Mesenteric fat pad (tissue), 1 donor: Measurements from ENCODE around the gene JUN. TPM values are rescaled to one million over a fixed set of nuclear protein-coding genes. Genes with fewer than 3 reads are reported as not detected.

Source experiments
- DNase-seq: peaks from one replicate; pipeline ENCODE4 v3.0.0-alpha.2; 2020; ENCODE audit warnings: low spot score
- total RNA-seq: library from RNA; stranded (reverse); fragmentation: NEBNext Ultra II Directional; extraction: Animal tissue kit (Norgen Biotek cat#: 25700); gene quantifications from one replicate; pipeline ENCODE4 v1.2.1, GENCODE V29; 2021
- donor health status: DM: yes; HTN: yes; CAD: no.

Gene JUN
- total RNA-seq, 1 donor from 2014 or later, result 298 TPM

GRCh38 chr1:58764294-58764978, 19.4 kb downstream of the JUN start:
- no peak for DNase-seq

- no peak for DNase-seq
Measured at GRCh38 chr1:58763214-58763613, 20.6 kb downstream of the JUN start.

DNA sequence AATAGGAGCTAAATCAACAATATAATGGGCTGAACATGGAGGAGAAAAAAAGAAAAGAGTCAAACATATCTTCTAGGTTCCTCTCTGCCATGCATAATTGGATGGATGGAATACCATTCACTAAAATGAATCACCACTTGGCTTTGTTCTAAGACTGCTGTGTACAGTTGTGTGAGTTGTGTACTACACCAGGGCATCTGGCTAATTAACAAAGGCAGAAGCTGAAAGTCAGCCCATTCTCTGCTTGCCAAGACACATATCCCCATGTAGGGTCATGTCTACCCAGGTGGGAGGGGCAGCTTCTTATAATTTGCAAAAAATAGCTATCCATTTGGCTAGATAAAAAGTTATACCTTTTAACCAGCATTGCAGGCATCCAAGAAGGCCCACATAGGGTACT, 21.0 kb downstream of the JUN start:
- DNase-seq, result no peak

DNA sequence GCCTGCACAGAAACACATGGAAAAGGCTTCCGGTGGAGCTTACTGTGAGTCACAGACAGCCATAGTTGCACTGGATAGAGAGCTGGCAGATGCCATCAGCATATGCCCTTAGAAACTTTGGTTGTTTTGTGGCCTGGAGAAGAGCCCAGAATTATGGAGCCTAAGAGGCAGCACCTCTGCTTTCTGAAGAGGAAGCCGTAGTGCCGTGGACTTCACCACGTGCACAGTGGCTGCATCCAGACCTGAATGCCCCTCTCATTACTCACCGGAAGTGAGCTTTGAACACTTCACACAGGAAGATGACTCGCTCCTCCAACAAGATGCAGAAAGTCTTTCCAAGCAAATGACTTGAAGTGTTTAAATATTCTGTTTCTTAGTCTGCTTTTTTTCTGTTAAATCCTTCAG, 28.4 kb downstream of the JUN start:
- DNase-seq, result no peak

GRCh38 chr1:58754683-58755467, 29.0 kb downstream of the JUN start:
- no peak for DNase-seq

GRCh38 chr1:58754073-58754613, 29.7 kb downstream of the JUN start:
- no peak for DNase-seq

- DNase-seq, result no peak
Measured at GRCh38 chr1:58753431-58753866, 30.4 kb downstream of the JUN start.

DNA sequence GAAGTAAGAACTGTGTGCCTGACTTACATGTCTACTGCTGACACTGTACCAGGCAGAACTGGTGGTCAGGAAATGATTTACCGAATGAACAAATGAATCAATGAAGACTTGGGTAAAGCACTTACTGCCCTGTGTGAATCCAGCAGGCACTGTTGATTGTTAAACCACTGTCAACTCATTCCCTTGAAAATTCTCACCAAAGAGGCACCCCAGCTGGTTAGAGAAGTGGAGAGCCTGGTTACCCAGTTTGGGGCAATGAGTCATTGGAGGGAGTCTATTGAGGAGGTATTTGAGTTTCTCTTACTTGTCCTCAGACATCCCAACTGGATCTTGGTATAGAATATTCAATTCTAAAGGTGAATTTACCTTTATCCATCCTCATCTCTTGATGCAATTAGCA, 34.2 kb downstream of the JUN start:
- DNase-seq, result no peak

- DNase-seq, result no peak
Measured at GRCh38 chr1:58748666-58749065, 35.2 kb downstream of the JUN start.

- no peak for DNase-seq
Measured at GRCh38 chr1:58746757-58747156, 37.1 kb downstream of the JUN start.

- no peak for DNase-seq
Measured at GRCh38 chr1:58746182-58746581, 37.7 kb downstream of the JUN start.

DNA sequence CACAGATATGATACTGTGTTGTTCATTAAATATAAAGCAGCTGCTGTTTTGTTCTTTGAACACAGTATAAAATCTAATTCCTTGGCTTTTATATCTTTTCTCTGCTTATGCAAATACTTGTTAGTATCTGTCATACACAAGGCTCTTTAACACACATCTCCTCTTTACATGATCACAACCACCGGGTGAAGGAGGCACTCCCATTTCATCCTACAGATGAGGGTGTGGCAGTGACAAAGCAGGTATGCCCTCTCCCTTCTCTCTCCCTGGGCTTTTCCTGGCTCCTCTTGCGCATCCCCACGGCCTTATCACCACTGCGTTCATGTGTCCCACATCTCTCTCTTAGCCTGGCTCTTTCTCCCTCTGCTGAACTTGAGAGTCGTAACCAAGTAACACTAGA, 38.2 kb downstream of the JUN start:
- no peak for DNase-seq

DNA sequence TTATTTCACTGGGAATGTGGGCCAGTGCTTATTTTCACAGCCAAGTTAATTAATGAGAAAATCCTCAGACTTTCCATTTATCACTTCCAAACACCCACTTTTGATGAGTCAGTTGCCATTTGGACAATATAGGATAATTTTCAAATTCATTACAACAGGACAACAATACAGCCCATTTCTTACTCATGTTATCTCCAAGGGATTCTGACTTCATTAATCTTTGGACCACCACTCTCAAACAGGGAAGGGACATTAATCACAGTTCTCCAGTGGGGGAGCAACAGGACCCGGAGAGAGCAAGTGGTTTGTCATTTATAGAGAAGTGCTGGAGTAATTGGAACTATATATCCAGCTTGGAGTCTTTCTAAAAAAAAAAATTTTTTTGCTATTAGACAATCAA, 38.7 kb downstream of the JUN start:
- no peak for DNase-seq

- DNase-seq, result no peak
Measured at GRCh38 chr1:58741678-58742553, 41.9 kb downstream of the JUN start.

GRCh38 chr1:58739856-58740466, 43.9 kb downstream of the JUN start:
- DNase-seq, result no peak

DNA sequence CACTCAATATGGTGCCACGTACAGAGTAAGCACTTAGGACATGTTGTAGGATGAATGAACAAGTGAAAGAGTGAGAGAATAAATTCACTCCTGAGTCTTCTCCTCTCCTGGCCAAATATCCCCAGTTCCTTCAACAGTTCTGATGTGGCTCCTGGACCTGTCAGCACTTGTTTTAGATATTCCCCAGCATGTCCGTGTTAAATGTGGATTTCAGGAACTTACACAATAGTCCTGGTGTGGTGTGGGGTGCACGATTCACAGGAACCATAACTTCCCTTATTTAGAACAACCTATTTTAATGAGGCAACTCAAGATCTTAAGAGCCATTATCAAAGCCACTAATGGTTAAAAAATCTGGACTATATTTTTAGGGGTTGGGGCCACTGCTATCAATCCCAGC, 45.0 kb downstream of the JUN start:
- no peak for DNase-seq

DNA sequence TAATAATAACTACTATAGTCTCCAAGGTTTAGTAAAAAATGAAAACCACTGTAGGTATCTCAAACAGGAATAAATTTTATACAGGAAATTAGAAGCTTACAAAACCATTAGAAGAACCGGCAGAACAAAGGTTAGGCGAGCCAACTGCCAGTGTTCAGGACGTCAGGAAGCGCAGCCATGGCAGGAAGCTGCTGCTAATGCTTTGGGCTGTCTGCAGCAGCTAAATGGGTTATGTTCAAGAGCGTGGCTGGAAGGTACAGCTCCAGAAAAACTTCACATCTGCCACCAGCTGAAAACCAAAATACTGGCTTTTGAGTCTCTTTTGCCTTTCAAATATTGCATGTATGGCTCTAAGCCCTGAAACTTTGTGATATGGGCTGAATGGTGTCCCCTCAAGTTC, 48.3 kb downstream of the JUN start:
- no peak for DNase-seq

- DNase-seq, result no peak
Measured at GRCh38 chr1:58734630-58735029, 49.2 kb downstream of the JUN start.

DNA sequence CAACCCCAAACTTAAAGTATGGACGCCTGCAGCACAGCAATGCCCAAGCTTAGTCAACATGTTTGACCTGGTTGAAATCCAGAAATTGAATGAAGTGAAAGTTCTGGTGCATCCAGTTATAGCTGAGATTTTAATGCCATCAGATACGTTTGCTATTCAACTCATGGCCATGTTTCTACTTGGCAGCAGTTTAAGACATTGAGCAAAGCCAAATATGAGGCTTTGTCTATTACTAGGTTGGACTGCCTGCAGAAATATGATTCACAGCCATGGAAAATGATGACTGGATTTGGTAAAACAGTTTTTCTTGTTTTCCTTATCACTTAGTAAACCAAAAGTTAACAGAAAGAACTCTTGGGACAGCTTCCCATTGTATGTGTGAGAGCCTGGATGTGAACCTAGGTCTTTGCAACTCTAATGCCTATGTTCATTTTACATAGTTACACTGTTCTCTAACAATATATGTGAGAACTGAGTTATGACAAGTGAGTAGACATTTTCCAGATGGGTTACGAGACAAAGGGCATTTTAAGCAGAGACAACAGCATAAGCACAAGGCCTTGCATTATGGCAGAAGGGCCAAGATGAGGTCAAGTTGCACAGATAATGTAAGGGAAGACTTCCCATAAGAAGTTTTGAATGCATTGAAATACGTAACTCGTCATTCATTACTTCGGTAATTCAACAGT, 51.6 kb downstream of the JUN start:
- no peak for DNase-seq
